GM19025 (cell line): ENCODE measurements around the gene ESF1.
"Not testable (repeated sequence)": the region's sequence is repeated elsewhere in the genome, so short reads cannot be mapped to it uniquely, and the experiment has no call there.

ENCODE experiments used
- ATAC-seq: cut with Tn5 transposase; IDR thresholded peaks from one replicate; pipeline ENCODE4 v1.9.1; 2021; ENCODE audit warnings: mild to moderate bottlenecking, low read depth, moderate library complexity; ENCODE audit not compliant: unreplicated experiment

ESF1 gene

GRCh38 chr20:13788167-13788834 lies 3.6 kb upstream of the ESF1 start:
- ATAC-seq, result no peak

- ATAC-seq, result no peak
Measured at GRCh38 chr20:13786143-13786828, 1.6 kb upstream of the ESF1 start.

- peak; percentile 3 for ATAC-seq
Measured at GRCh38 chr20:13784271-13784892, 337 bp downstream of the ESF1 start.

GRCh38 chr20:13783528-13783927 lies 1.2 kb downstream of the ESF1 start:
- ATAC-seq, result no peak

GRCh38 chr20:13778827-13779226 lies 5.9 kb downstream of the ESF1 start:
- no peak for ATAC-seq

GRCh38 chr20:13777171-13777601 lies 7.5 kb downstream of the ESF1 start:
- ATAC-seq, result no peak

- ATAC-seq, result no peak
Measured at GRCh38 chr20:13775867-13776266, 8.9 kb downstream of the ESF1 start.

GRCh38 chr20:13772529-13772928 lies 12.2 kb downstream of the ESF1 start:
- ATAC-seq, result no peak

- no peak for ATAC-seq
Measured at GRCh38 chr20:13771853-13772453, 12.8 kb downstream of the ESF1 start.

- ATAC-seq, result no peak
Measured at GRCh38 chr20:13770141-13770540, 14.6 kb downstream of the ESF1 start.

GRCh38 chr20:13765868-13766416 lies 18.8 kb downstream of the ESF1 start:
- ATAC-seq, result no peak

- no peak for ATAC-seq
Measured at GRCh38 chr20:13765299-13765698, 19.4 kb downstream of the ESF1 start.

GRCh38 chr20:13760451-13760946 lies 24.2 kb downstream of the ESF1 start:
- not testable (repeated sequence) for ATAC-seq

- ATAC-seq, result no peak
Measured at GRCh38 chr20:13758884-13759283, 25.8 kb downstream of the ESF1 start.

- no peak for ATAC-seq
Measured at GRCh38 chr20:13756551-13756950, 28.2 kb downstream of the ESF1 start.

GRCh38 chr20:13755809-13756208 lies 28.9 kb downstream of the ESF1 start:
- ATAC-seq, result no peak

GRCh38 chr20:13753436-13754036 lies 31.2 kb downstream of the ESF1 start:
- ATAC-seq, result no peak

GRCh38 chr20:13749811-13750210 lies 34.9 kb downstream of the ESF1 start:
- ATAC-seq, result no peak

GRCh38 chr20:13745784-13746183 lies 38.9 kb downstream of the ESF1 start:
- no peak for ATAC-seq

GRCh38 chr20:13744352-13744751 lies 40.4 kb downstream of the ESF1 start:
- ATAC-seq, result no peak
